ENCODE results near the gene NDUFS8.

The NDUFS8 gene

DNA sequence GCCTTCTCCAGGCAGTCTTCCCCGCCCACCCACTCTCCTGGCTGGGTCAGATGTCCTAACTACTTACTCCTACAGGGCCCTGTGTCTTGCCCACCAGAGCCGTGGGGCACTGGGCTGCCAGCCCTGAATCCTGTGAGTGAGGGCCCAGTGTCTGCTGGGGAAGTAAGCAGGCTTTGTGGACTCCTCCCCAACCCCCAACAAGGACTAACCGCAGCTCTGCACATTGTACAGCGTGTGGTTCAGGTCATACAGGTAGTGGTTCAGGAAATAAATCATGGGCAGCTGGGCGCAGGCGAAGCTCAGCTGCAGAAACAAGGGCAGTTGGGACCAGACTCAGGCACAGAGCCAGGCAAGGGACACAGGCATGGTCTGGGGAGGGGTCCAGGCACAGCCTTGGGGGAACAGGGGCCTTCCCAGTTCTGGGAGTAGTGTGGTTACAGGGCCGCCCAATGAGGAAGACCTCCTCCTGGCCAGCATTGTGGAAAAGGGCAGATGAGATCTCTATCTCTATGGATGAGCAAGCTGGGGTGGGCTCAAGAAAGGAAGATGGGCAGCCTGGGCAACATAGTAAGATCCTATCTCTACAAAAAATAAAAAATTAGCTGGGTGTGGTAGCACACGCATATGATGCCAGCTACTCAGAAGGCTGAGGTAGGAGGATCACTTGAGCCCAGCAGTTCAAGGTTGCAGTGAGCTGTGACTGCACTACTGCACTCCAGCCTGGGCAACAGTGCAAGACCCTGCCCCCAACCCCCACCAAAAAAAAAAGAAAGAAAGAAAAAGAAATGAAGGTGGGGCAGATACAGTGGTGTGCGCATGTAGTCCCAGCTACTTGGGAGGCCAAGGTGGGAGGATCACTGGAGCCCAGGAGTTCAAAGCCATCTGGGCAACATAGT is 32.1 kb upstream of the NDUFS8 start:
- peak; percentile 69 for ATAC-seq
- H3K27ac Mint-ChIP-seq: peak overlapping the region; percentile 82

DNA sequence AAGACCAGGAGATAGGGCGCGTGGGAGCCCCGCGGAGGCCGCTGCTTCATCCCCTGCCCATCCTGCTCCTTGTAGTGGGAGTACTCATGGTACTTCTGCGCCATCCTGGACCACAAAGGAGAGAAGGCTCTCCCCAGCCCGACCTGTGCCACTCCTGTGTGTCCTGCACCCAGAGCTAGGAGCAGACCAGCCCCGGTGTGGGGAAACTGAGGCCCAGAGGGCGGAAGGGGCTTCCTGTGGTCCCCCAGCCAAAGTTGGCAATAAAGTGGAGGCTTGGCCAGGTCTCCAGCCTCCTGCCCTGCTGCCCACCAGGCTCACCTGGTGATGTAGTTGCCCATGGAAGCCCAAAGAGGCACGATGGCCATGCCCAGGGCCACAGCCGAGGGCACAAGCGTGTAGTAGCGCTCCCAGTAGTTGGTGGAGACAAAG is 31.3 kb upstream of the NDUFS8 start:
- Mint-ChIP-seq H3K27ac (peak overlapping the region; percentile 82), H3K4me1 (peaks cover 38% of the 10 kb centered on the region)

More for the DNA sequence above, 32.1 kb upstream of the NDUFS8 start:
- no peak for DNase-seq (ENCODE audit: low spot score in 2 of 2)
- Mint-ChIP-seq H3K36me3 (peaks cover 7% of the 10 kb centered on the region), H3K9me3 (no peaks in the 10 kb centered on the region), H3K4me1 (peaks cover 41% of the 10 kb centered on the region), H3K4me3 (peak overlapping the region; percentile 29)

GRCh38 chr11:67999704-68000103 is 30.8 kb upstream of the NDUFS8 start:
- H3K4me1 Mint-ChIP-seq: peaks cover 40% of the 10 kb centered on the region
- peaks cover 7% of the 10 kb centered on the region for H3K36me3 Mint-ChIP-seq
- ATAC-seq: no peak
- DNase-seq (ENCODE audit: low spot score in 2 of 2): no peak
- H3K27ac Mint-ChIP-seq: no peak overlapping the region
- no peaks in the 10 kb centered on the region for H3K9me3 Mint-ChIP-seq
- H3K4me3 Mint-ChIP-seq: no peak overlapping the region

More for the DNA sequence above, 31.3 kb upstream of the NDUFS8 start:
- no peaks in the 10 kb centered on the region for H3K9me3 Mint-ChIP-seq
- ATAC-seq: no peak
- peaks cover 7% of the 10 kb centered on the region for H3K36me3 Mint-ChIP-seq
- DNase-seq (ENCODE audit: low spot score in 2 of 2): no peak
- no peak overlapping the region for H3K4me3 Mint-ChIP-seq

DNA sequence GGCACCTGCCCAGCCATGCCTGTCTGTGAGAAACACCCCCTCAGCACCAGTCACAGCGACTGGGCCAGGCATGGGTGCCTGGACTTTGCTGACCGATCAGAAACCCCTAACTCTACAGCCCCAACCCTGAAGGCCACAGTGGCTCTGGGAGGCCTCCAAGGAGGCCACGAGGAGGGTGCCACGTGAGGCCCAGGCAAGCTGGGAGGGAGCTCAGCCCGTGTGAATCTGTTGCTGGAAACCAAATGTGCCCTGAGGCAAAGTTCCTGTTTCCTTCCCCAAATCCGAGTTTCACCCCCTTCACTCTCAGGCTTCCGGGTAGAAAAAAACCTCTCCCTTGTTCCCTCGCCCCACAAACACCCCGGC is 27.9 kb upstream of the NDUFS8 start:
- H3K4me1 Mint-ChIP-seq: peaks cover 34% of the 10 kb centered on the region
- no peak for ATAC-seq

DNA sequence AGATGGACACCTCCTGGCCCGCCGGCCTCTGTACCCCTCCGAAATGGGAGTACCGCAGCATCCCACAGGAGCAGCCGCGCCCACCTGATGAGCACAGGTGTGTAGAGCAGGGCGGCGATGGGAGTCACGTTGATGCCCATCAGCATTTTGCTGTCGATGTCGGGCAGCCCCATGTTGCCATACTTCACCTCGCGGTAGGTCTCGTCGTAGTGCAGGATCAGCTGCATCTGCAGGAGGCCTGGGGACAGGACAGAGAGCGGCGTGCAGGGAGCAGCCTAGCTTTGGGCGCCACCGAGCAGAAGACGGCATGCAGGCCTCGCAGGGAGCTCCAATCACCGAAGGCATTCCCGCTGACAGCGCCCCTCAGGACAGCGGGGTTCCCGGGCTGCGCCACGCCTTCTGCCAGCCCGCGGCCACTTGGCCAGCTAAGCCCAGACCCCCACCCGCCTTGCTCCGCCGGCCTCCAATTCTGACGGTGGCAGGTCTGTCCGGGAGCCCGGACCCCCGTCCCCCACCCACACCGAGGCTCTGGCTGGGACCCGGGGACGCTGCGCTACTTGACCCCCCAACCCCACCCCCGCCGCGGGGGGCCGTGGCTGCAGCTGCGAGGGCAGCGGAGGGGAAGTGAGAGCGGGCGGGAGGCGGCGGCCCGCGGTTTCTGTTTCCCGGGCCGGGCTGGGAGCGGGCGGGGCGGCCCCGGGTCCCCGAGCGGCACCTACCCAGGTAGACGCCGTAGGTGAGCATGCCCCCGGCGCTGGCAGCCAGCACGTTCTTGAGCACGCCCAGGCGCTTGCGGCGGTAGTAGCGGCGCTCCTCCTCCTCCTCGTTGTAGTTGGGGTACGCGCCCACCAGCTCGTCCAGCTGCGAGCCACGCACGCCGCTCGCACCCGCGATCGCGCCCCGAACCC is 27.3 kb upstream of the NDUFS8 start:
- Mint-ChIP-seq H3K4me3 (peak overlapping the region; percentile 76), H3K4me1 (peaks cover 28% of the 10 kb centered on the region), H3K9me3 (no peaks in the 10 kb centered on the region), H3K36me3 (peaks cover 6% of the 10 kb centered on the region), H3K27ac (no peak overlapping the region)
- ATAC-seq: peak; percentile 66
- DNase-seq (ENCODE audit: low spot score in 2 of 2): peak in 1 of 2 donors; percentile 74

More for the DNA sequence above, 27.9 kb upstream of the NDUFS8 start:
- H3K36me3 Mint-ChIP-seq: peaks cover 7% of the 10 kb centered on the region
- H3K4me3 Mint-ChIP-seq: peak overlapping the region; percentile 66
- H3K9me3 Mint-ChIP-seq: no peaks in the 10 kb centered on the region
- DNase-seq (ENCODE audit: low spot score in 2 of 2): no peak
- no peak overlapping the region for H3K27ac Mint-ChIP-seq

- H3K9me3 Mint-ChIP-seq: no peaks in the 10 kb centered on the region
These were observed 26.5 kb upstream of the NDUFS8 start, which contains the start of gene UNC93B1 for GRCh38 chr11:68003846-68004550. UNC93B1 (minus strand) TSS chr11:68004097; CDS start chr11:68004043, 54 bp downstream.

GRCh38 chr11:68004551-68005335 is 25.7 kb upstream of the NDUFS8 start:
- H3K36me3 Mint-ChIP-seq: no peaks in the 10 kb centered on the region
- H3K9me3 Mint-ChIP-seq: no peaks in the 10 kb centered on the region
- ATAC-seq (no peak), DNase-seq (ENCODE audit: low spot score in 2 of 2) (no peak)
- H3K27ac Mint-ChIP-seq: peak overlapping the region; percentile 88
- peaks cover 30% of the 10 kb centered on the region for H3K4me1 Mint-ChIP-seq
- H3K4me3 Mint-ChIP-seq: peak overlapping the region; percentile 76

More at GRCh38 chr11:68003846-68004550, 26.5 kb upstream of the NDUFS8 start, which contains the start of gene UNC93B1:
- DNase-seq (ENCODE audit: low spot score in 2 of 2) (peak; percentile 64 to 86), ATAC-seq (peak; percentile 95)
- Mint-ChIP-seq H3K36me3 (no peaks in the 10 kb centered on the region), H3K27ac (peak within 1 kb of the TSS; percentile 88), H3K4me3 (peak within 1 kb of the TSS; percentile 76), H3K4me1 (peaks cover 22% of the 10 kb centered on the region)

DNA sequence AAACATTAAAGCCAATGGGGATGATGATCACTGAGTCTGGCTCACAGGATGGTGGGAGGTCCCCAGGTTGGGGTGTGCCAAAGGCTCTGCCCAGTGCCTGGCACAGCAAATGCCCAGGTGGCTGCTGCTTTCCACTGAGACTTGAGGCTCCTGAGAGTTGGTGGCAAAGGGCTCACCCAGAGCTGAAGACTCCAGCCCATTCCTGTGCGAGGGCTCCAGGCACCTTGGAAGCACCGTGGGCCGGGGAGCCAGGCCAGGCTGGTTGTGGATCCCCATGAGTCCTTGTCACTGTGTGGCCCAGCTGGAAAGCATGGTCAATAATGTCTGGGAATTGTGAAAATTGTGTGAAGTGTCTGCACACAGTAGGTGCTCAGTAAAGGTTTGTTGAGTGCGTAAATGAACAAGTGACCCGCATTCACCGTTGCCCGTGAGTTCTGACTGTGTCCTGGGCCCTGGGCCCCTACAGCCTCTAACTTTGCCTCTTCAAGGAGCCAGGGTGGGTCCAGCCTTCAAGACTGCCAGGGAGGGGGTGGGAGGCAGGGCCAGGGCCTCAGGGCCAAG is 23.8 kb upstream of the NDUFS8 start:
- DNase-seq (ENCODE audit: low spot score in 2 of 2) (no peak), ATAC-seq (no peak)
- H3K36me3 Mint-ChIP-seq: no peaks in the 10 kb centered on the region
- no peaks in the 10 kb centered on the region for H3K9me3 Mint-ChIP-seq
- H3K4me3 Mint-ChIP-seq: no peak overlapping the region
- peaks cover 35% of the 10 kb centered on the region for H3K4me1 Mint-ChIP-seq
- H3K27ac Mint-ChIP-seq: no peak overlapping the region

GRCh38 chr11:68007498-68008380 is 22.7 kb upstream of the NDUFS8 start:
- Mint-ChIP-seq H3K4me1 (peaks cover 30% of the 10 kb centered on the region), H3K9me3 (no peaks in the 10 kb centered on the region), H3K27ac (no peak overlapping the region), H3K36me3 (no peaks in the 10 kb centered on the region), H3K4me3 (no peak overlapping the region)
- no peak for DNase-seq (ENCODE audit: low spot score in 2 of 2)
- no peak for ATAC-seq

DNA sequence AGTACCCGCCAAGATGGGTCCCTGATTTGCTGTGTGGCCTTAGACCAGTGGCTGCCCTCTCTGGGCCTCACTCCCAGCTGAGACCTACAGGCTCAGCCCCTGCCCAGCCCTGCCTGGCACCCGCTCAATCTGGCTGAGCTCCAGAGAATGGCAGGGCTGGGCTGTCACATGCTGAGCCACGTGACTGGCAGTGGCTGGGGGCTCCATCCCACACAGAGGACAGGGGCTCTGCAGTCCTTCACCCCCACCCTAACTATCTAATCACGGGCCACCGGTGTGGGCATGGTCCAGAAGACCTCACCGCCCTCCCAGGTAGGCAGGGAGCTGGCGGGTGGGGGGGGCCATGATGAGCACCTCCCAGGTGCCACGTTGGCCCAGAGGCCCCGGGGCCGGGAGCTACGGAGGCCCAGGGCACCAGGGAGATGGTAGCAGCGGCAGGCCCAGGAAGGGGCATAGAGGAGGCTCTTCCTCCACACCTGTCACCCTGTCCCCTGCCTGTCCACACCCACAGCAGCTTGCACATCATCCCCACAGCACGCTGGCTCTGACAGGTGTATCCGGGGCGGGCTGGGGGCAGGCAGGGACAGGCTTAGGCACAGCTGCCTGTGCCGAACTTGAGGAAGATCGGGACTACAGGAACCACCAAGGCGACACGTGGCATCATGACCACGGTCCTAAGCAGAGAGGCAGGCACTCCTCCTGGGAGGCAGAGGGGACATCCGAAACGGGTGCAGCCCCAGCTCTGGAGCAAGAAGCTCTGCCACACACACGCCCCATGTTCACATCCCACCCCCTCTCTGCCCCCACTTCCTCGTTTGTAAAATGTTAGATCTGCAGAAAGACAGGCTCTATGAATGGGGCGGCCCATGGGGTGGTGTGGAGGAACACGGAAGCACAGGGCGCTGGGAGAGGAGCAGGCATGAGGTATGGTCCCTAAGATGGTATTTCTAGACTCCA is 21.8 kb upstream of the NDUFS8 start:
- peak overlapping the region; percentile 41 for H3K27ac Mint-ChIP-seq
- H3K4me1 Mint-ChIP-seq: peaks cover 27% of the 10 kb centered on the region
- no peak overlapping the region for H3K4me3 Mint-ChIP-seq
- no peaks in the 10 kb centered on the region for H3K36me3 Mint-ChIP-seq
- DNase-seq (ENCODE audit: low spot score in 2 of 2) (no peak), ATAC-seq (no peak)
- no peaks in the 10 kb centered on the region for H3K9me3 Mint-ChIP-seq

- ATAC-seq: no peak
- H3K27ac Mint-ChIP-seq: peak overlapping the region; percentile 41
- H3K4me3 Mint-ChIP-seq: no peak overlapping the region
- DNase-seq (ENCODE audit: low spot score in 2 of 2): no peak
- H3K9me3 Mint-ChIP-seq: no peaks in the 10 kb centered on the region
- H3K4me1 Mint-ChIP-seq: peaks cover 21% of the 10 kb centered on the region
- H3K36me3 Mint-ChIP-seq: no peaks in the 10 kb centered on the region
These were observed 20.9 kb upstream of the NDUFS8 start for GRCh38 chr11:68009391-68010089.
